GM23248 (cell line): Measurements from ENCODE around the gene DEDD2.

Experiments used
- EZH2 ChIP-seq: fragments of 200-600 bp; sonication (generic); IDR thresholded peaks from 2 replicates; pipeline ENCODE4 v1.6.1; 2018; ENCODE audit warnings: antibody characterized with exemption, mild to moderate bottlenecking; ENCODE audit not compliant: insufficient read depth, poor library complexity, severe bottlenecking
- EZH2phosphoT487 ChIP-seq: fragments of 200-600 bp; sonication (generic); IDR thresholded peaks from 2 replicates; pipeline ENCODE4 v1.6.1; 2018; ENCODE audit warnings: antibody characterized with exemption, moderate library complexity, mild to moderate bottlenecking, low read depth; ENCODE audit not compliant: insufficient read depth

- TF ChIP-seq EZH2phosphoT487 (no peak), EZH2 (no peak)
Observed at GRCh38 chr19:42246143-42246921, 28.9 kb upstream of the DEDD2 start.
